Measurements from ENCODE around the gene PKDCC.

DNA sequence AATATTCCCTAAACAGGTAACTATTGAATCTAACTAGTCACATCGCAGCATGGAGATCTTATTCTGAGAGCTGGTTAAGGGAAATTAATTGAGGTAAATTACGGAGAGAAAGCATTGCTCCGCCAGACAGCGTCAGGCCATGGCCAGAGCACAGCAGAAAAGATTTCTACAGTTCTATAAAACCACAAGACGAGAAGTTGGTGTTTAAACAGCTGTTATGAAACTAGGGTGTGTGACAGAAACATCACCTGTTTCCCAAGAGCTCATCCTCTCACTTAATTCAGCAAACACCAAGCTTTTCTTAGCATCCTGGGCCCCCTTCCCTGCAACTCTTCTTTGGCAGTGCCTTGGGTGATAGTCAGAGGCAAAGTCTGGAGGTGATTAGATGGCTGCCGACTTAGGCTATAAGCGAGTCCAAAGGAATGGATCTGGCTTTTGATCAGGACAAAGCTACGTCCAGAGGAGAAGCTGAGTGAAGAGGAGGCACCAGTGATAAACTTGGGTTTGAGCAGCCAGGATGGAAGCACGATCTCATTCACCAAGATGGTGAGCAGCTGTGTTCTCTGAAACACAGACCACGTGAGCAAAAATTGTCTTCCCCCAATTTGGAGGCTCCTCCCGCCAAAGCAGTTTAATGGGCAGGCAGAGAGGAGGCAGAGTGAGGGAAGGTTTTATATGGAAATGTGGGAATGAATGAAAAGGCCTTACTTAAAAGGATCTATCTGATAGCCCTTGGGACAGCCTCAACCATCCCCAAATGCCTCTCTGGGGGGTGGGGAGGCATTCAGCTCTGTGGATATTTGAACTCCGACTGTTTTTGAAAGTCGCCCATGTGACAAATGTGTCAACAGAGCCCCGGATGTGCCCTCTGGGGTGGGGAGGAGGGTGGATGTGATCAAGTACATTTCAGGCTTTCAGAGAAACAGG is 57.8 kb downstream of the PKDCC start:
- TF ChIP-seq CTCF (IDR thresholded peaks at IDR 0.05) = no peak
- no peak for TF ChIP-seq ZFX (IDR thresholded peaks at IDR 0.05; ENCODE audit: borderline replicate concordance)
